ENCODE results near the gene PCF11.

The PCF11 gene

DNA sequence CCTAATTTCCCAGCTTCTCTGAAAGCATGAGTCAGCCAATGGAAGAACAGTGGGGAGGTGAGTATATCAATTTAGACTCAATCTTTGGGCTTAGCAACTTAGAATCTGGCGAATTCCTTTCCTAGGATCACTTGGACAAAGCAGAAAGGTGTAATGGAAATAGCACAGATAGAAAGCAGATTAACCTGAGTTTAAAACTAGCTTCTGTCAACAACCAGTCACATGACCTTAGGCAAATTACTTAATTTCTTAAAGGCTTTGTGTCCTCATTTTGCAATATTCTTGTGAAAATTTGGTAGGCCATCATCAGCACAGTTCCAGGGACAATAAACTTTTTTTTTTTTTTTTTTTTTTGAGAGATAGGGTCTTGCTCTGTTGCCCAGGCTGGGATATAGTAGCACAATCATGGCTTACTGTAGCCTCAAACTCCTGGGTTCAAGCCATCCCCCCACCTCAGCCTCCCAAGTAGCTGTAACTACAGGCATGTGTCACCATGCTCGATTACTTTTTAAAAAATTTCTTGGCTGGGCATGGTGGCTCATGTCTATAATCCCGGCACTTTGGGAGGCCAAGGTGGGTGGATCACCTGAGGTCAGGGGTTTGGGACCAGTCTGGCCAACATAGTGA, 40.8 kb upstream of the PCF11 start:
- TF ChIP-seq, protein P1, sequence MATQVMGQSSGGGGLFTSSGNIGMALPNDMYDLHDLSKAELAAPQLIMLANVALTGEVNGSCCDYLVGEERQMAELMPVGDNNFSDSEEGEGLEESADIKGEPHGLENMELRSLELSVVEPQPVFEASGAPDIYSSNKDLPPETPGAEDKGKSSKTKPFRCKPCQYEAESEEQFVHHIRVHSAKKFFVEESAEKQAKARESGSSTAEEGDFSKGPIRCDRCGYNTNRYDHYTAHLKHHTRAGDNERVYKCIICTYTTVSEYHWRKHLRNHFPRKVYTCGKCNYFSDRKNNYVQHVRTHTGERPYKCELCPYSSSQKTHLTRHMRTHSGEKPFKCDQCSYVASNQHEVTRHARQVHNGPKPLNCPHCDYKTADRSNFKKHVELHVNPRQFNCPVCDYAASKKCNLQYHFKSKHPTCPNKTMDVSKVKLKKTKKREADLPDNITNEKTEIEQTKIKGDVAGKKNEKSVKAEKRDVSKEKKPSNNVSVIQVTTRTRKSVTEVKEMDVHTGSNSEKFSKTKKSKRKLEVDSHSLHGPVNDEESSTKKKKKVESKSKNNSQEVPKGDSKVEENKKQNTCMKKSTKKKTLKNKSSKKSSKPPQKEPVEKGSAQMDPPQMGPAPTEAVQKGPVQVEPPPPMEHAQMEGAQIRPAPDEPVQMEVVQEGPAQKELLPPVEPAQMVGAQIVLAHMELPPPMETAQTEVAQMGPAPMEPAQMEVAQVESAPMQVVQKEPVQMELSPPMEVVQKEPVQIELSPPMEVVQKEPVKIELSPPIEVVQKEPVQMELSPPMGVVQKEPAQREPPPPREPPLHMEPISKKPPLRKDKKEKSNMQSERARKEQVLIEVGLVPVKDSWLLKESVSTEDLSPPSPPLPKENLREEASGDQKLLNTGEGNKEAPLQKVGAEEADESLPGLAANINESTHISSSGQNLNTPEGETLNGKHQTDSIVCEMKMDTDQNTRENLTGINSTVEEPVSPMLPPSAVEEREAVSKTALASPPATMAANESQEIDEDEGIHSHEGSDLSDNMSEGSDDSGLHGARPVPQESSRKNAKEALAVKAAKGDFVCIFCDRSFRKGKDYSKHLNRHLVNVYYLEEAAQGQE (IDR thresholded peaks at IDR 0.05; ENCODE audit: insufficient read depth in 1 of 2, low read depth in 2 of 2, low read length in 2 of 2): no peak
- TF ChIP-seq POLR2AphosphoS5 (IDR thresholded peaks at IDR 0.05; ENCODE audit: low read depth, low read length) (no peak), SIN3A (IDR thresholded peaks at IDR 0.05; ENCODE audit: borderline replicate concordance, insufficient read depth, low read length) (no peak), TAF1 (IDR thresholded peaks at IDR 0.05; ENCODE audit: borderline replicate concordance, insufficient read depth, low read length) (no peak), FOXP2 (optimal IDR thresholded peaks at IDR 0.05; ENCODE audit: borderline replicate concordance, extremely low read depth, extremely low read length, insufficient read depth) (no peak)

GRCh38 chr11:83118814-83119213, 38.1 kb upstream of the PCF11 start:
- TF ChIP-seq, protein P1 (IDR thresholded peaks at IDR 0.05; ENCODE audit: insufficient read depth in 1 of 2, low read depth in 2 of 2, low read length in 2 of 2): no peak

GRCh38 chr11:83119216-83119615, 37.7 kb upstream of the PCF11 start:
- TF ChIP-seq POLR2AphosphoS5 (IDR thresholded peaks at IDR 0.05; ENCODE audit: low read depth, low read length) (no peak), FOXP2 (optimal IDR thresholded peaks at IDR 0.05; ENCODE audit: borderline replicate concordance, extremely low read depth, extremely low read length, insufficient read depth) (no peak)

DNA sequence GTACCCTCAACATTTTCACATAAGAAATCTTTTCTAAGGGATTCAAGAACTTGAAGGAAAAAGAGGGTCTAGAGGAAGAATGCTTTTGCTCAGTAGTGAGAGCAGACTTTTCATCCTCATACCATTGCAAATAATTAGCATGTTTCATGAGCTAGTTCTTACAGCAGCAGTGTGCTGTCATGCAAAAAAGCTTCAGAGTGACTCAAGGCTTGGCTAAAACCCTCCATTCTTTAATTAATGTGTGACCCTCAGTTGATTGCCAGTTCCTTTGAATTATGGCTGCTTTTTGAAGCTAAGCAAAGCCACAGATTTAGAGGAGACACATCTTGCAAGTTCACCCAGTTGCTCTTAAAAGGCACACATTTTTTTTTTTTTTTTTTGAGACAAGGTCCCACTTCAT, 36.6 kb upstream of the PCF11 start:
- TF ChIP-seq FOXP2 (optimal IDR thresholded peaks at IDR 0.05; ENCODE audit: borderline replicate concordance, extremely low read depth, extremely low read length, insufficient read depth) (no peak), TAF1 (IDR thresholded peaks at IDR 0.05; ENCODE audit: borderline replicate concordance, insufficient read depth, low read length) (no peak), POLR2AphosphoS5 (IDR thresholded peaks at IDR 0.05; ENCODE audit: low read depth, low read length) (no peak)
- TF ChIP-seq, protein P1 (IDR thresholded peaks at IDR 0.05; ENCODE audit: insufficient read depth in 1 of 2, low read depth in 2 of 2, low read length in 2 of 2): no peak

- TF ChIP-seq FOXP2 (optimal IDR thresholded peaks at IDR 0.05; ENCODE audit: borderline replicate concordance, extremely low read depth, extremely low read length, insufficient read depth) (no peak), POLR2AphosphoS5 (IDR thresholded peaks at IDR 0.05; ENCODE audit: low read depth, low read length) (no peak), TAF1 (IDR thresholded peaks at IDR 0.05; ENCODE audit: borderline replicate concordance, insufficient read depth, low read length) (no peak), SIN3A (IDR thresholded peaks at IDR 0.05; ENCODE audit: borderline replicate concordance, insufficient read depth, low read length) (no peak)
- TF ChIP-seq, protein P1 (IDR thresholded peaks at IDR 0.05; ENCODE audit: insufficient read depth in 1 of 2, low read depth in 2 of 2, low read length in 2 of 2): no peak
Observed at GRCh38 chr11:83122050-83122449, 34.9 kb upstream of the PCF11 start.

Data from PFSK-1 (cell line).